GM18498 (cell line): ENCODE data around the gene OR2T27.
"Not testable (repeated sequence)": the region's sequence is repeated elsewhere in the genome, so short reads cannot be mapped to it uniquely, and the experiment has no call there.

Source experiments
- ATAC-seq: cut with Tn5 transposase; IDR thresholded peaks from one replicate; pipeline ENCODE4 v1.9.1; 2021; ENCODE audit warnings: mild to moderate bottlenecking, moderate library complexity; ENCODE audit not compliant: unreplicated experiment

Gene OR2T27

GRCh38 chr1:248641583-248641982 is 13.7 kb downstream of the OR2T27 start:
- peak; percentile 20 for ATAC-seq

- peak; percentile 50 for ATAC-seq
Observed at GRCh38 chr1:248640906-248641305, 14.4 kb downstream of the OR2T27 start.

DNA sequence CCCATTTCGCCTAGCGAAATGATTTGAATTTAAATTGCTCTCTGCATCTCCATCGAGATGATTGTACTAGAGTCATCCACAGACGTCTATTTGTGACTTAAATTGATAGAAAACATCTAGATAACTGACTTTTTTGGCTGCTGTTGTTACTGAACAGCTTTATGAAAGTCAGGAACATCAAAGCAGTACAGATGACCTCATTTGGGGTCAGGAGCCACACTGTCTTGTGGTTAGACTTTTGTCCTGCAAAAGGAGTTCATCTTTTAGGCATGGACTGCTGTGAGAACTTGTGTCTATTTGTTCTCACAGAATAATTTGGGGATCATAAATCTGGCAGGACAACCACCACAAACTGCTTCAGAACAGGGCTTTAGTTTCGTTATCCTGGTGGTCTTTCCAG is 15.7 kb downstream of the OR2T27 start:
- peak; percentile 26 for ATAC-seq

DNA sequence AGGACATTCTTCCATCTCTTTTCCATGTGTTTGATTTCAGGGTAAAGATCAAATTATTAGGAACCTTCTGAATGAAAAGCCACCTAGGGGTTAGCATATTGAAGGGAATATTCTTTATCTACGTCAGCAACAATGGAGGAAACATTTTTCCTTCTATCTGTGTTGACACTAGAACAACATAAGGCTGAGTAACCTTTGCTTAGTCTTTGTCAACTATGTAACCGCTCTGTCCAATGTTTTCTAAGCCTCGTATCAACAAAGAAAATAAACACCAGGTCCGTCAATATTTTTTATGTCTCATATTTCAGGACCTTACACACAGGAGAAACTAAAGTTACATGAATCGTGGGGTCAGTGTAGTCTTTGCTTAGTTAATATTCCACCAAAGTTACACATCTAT is 18.7 kb downstream of the OR2T27 start:
- ATAC-seq: not testable (repeated sequence)

- ATAC-seq: not testable (repeated sequence)
Observed at GRCh38 chr1:248634991-248635390, 20.3 kb downstream of the OR2T27 start, which contains the start of gene OR2T11. Gene OR2T11 (minus strand): TSS chr1:248635091. CDS start chr1:248627128, 7,963 bp downstream.

- no peak for ATAC-seq
Observed at GRCh38 chr1:248631354-248632008, 23.8 kb downstream of the OR2T27 start.

DNA sequence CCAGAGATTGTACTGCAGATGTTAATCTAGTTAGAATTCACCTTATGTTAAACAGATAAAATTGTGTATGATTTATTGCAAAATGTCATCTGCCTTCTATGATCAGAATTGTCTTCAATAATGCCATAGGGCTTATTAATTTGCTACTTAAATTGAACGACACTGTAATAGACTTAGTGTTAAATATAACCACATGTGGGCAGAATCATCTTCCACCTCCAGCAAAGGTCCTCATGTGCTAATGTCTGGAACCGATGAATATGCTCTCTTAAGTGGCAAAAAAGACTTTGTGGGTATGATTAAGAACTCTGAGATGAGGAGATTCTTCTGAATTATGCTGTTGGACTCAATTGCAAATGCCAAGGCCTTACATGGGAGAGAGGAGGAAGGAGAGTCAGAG is 24.8 kb downstream of the OR2T27 start:
- no peak for ATAC-seq

DNA sequence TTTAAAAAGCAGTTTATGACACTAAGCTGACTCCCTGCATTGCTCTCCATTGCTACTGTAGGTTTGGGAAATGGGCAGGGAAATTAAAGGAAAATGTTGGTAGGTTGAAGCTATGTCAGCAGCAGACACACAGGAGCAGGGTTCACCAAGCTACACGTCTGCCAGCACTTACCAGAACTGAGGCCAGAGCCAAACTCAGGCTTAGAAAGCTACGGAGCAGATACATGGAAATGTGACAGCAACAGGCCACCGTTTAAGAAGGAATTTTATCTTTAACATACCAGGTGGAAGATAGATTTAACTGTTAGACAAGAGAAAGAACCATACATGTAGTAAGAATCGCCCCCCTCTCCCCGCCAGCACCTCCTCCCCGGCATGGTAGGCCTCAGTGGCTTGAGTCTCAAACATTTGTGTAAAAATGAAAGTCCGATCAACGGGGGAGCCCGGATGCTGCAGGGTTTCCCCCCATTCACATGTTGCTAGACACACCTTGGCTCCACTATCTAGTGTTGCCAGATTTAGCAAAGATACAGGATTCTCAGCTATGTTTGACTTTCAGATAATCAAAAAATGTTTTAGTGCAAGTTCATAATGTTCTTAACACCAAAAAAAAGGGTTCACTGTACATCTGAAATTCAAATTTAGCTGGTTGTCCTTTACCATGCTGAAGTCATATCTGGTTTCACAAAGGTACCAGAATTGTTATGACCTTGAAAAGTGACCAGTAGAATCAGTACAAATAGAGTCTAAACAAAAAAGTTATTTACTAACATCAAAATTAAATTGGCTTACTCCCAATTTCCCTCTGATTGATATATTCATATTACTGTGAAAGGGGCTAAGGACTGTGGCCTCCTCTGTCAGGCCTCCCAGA is 27.1 kb downstream of the OR2T27 start:
- peak; percentile 93 for ATAC-seq

DNA sequence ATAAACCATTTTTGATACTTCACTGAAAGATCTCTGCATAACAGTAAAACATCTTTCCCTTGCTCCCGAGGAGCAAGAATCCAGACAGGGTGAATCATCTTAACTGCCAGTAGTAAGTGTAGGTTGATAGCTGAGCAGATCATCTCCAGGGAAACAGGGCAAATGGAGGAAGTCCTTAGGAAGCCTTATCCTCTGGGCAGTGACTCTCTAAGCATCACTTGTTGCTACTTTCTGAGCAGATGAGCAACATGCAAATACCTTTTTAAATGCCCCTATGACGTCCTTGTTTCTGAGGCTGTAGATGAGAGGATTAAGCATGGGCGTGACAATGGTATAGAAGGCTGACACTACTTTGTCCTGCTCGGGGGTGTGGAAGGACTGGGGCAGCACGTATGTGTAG is 29.4 kb downstream of the OR2T27 start:
- ATAC-seq: no peak

DNA sequence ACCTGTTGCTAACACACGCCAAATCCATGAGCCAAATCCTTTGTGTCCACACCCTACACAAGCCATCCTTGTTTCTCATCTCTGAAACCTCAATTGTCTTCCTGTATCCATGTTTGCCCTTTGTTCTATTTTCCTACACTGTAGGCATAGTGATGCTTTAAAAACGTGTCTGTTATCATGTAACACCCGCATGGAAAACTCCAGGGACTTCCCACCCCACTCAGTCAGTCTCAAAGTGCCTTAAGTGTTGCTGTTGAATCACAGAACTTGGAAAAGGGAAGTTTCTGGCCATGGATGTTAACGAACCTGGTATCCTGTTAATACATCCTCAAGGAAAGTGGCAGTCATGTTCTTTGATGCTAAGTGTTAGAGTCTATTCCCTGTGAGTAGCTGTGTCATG is 30.2 kb downstream of the OR2T27 start:
- no peak for ATAC-seq

DNA sequence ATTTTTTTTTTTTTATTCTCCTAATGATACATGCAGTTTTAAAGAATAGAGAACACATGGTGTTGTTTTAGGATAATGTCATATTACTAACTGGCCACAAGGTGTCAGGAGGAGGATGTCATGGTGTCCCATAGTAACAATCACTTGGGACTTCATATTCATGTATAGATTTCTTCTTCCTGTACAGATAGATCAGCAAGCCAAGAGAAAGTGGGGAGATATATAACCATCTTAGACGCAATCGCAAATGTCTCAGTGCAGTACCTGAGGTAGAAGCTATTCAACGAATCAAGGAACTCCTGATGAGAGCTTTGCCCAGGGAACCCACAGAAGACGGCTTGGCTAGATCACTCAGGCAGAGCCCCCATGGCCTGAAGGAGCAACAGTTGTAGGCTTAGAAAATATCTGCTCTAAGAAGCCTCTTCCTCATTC is 32.7 kb downstream of the OR2T27 start:
- peak; percentile 88 for ATAC-seq

- no peak for ATAC-seq
Observed at GRCh38 chr1:248621770-248622169, 33.6 kb downstream of the OR2T27 start.

GRCh38 chr1:248618878-248619277 is 36.5 kb downstream of the OR2T27 start:
- no peak for ATAC-seq

- no peak for ATAC-seq
Observed at GRCh38 chr1:248618119-248618518, 37.2 kb downstream of the OR2T27 start.

- no peak for ATAC-seq
Observed at GRCh38 chr1:248613742-248614141, 41.6 kb downstream of the OR2T27 start.

GRCh38 chr1:248611883-248612414 is 43.4 kb downstream of the OR2T27 start:
- no peak for ATAC-seq

- no peak for ATAC-seq
Observed at GRCh38 chr1:248610301-248610700, 45.0 kb downstream of the OR2T27 start.
